Measurements from ENCODE around the gene EFNA1.

Gene EFNA1

DNA sequence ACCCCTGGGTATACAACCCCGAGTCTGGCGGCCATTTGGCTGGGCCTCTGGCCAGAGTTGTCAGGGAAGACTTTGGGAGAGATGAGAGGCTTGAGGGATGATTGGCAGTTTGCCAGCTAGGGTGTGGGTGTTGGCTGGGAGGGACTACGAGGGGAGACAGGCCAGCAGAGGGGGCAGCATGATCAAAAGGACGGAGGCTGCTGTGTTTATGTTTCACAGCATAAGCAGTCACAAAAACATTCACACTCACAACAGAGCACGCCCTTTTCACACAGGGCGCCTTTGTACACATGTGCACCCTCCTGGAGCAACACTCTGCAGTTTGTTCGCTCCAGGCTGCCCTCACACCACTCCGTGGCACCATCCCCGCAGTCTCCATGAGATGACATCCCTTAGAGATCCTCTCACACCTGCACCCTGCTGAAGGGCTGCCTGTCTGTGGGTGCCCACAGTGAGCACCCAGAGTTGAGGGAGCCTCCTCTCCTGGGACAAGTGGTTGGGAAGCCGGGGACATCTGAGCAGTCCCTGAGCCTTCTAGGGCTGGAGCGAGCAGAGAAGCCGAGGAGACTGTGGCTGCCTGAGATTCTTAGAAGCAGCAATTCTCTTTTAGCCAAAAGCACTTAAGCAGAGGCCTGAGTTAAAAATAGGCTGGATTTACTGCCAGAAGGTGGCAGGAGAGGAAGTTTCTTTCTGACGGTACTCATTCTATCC, 33.6 kb upstream of the EFNA1 start:
- TF ChIP-seq, protein P1, sequence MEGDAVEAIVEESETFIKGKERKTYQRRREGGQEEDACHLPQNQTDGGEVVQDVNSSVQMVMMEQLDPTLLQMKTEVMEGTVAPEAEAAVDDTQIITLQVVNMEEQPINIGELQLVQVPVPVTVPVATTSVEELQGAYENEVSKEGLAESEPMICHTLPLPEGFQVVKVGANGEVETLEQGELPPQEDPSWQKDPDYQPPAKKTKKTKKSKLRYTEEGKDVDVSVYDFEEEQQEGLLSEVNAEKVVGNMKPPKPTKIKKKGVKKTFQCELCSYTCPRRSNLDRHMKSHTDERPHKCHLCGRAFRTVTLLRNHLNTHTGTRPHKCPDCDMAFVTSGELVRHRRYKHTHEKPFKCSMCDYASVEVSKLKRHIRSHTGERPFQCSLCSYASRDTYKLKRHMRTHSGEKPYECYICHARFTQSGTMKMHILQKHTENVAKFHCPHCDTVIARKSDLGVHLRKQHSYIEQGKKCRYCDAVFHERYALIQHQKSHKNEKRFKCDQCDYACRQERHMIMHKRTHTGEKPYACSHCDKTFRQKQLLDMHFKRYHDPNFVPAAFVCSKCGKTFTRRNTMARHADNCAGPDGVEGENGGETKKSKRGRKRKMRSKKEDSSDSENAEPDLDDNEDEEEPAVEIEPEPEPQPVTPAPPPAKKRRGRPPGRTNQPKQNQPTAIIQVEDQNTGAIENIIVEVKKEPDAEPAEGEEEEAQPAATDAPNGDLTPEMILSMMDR (conservative IDR thresholded peaks at IDR 0.05; ENCODE audit: low read depth, low read length): peak; percentile 69
- H3K4me3 ChIP-seq (ENCODE audit: low read depth, low read length): no peak overlapping the region
- DNase-seq (ENCODE audit: low read depth): peak; percentile 76

DNA sequence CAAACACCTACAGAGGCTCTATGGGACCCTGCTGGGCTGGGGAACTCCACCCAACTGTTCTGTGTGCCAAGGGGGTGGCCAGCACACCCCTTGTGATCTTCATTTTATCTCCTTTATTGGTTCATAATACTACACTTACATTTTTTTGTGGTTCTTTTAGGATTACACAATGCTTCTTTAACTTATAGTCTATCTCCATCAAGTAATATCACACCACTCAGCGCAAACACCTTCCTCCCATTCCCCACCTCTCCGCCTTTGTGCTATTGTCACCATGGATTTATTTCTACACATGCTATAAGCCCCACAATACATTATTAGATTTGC, 33.1 kb upstream of the EFNA1 start:
- DNase-seq (ENCODE audit: low read depth): no peak
- TF ChIP-seq, protein P1 (conservative IDR thresholded peaks at IDR 0.05; ENCODE audit: low read depth, low read length): no peak
- no peak overlapping the region for H3K4me3 ChIP-seq (ENCODE audit: low read depth, low read length)

DNA sequence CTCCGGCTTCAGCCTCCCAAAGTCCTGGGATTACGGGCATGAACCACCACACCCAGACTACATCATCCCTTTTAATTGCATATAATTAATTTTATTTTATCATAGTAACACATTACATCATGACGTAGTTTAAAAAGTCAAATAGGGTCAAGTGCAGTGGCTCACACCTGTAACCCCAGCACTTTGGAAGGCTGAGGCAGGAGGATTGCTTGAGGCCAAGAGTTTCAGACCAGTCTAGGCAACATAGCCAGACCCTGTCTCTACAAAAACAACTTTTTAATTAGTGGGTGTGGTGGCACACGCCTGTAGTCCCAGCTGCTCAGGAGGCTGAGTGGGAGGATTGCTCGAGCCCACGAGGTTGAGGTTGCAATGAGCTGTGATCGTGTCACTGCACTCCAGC, 28.3 kb upstream of the EFNA1 start:
- TF ChIP-seq, protein P1 (conservative IDR thresholded peaks at IDR 0.05; ENCODE audit: low read depth, low read length): no peak
- no peak for DNase-seq (ENCODE audit: low read depth)
- H3K4me3 ChIP-seq (ENCODE audit: low read depth, low read length): no peak overlapping the region

DNA sequence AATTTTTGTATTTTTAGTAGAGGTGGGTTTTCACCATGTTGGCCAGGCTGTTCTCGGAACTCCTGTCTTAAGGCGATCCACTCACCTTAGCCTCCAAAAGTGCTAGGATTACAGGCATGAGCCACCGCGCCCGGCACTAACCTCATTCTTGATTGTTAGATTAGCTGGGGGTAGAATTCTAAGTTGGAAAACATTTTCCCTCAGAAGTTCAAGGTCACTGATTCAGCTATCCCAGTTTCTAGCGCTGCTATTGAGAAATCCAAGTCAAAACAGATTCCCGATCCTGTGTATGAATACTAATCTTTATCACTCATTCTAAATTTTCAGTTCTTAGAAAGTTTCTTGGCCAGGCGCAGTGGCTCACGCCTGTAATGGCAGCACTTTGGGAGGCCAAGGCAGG, 24.4 kb upstream of the EFNA1 start:
- H3K4me3 ChIP-seq (ENCODE audit: low read depth, low read length): no peak overlapping the region
- TF ChIP-seq, protein P1 (conservative IDR thresholded peaks at IDR 0.05; ENCODE audit: low read depth, low read length): no peak
- no peak for DNase-seq (ENCODE audit: low read depth)

DNA sequence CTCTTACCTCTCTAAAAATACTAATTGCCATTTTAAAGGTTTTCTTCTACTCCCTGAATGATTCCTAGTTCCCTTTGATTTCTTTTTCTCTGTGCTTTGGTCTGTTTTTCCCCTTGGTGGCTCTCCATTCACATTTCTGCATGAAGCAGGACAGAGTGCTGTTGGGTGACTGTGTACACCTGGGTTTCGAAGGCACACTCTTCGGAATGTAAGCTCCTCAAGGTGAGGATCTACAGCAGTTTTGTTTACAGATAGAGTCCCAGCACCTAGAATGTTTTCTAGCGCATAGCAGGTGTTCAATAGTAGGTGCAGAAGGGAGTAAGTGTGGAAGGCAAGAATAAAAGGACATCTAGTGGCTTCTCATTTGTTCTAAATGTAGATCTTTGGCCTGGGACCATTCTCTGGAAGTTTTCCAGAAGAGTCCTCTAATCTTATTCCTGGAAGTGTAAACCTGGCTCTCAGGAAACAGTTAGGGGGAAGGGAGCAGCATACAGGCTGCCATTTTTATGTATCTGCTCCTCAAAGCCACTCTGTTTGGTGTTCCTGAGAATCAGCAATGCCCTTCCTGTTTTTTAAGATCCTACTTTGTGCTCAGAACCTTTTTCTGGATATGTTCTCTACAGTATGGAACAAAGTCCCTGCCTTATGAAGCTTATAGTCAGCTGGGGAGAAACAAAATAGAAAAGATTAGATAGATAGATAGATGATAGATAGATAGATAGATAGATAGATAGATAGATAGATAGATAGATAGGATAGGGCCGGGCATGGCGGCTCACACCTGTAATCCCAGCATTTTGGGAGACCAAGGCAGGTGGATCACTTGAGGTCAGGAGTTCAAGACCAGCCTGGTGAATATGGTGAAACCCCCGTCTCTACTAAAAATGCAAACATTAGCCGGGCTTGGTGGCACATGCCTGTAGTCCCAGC, 22.8 kb upstream of the EFNA1 start:
- no peak for DNase-seq (ENCODE audit: low read depth)
- no peak overlapping the region for H3K4me3 ChIP-seq (ENCODE audit: low read depth, low read length)
- TF ChIP-seq, protein P1 (conservative IDR thresholded peaks at IDR 0.05; ENCODE audit: low read depth, low read length): no peak

DNA sequence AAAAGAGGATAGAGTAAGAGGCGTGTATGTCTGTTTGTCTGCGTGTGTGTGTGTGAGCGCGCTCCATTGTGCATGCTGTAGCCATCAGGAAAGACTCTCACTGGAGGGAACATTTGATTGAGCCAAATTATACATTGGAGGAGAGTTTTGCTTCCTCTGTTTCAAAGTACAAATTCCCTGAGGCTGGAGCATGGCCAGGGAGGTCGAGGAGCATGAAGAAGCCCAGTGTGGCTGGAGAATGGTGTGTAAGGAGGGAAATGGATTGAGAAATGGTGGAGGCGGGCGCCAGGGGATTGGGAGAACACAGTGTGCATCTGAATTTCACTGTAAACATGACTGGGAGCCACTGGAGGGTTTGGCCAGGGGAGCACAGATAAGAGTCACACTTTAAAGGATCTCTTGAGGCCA, 22.1 kb upstream of the EFNA1 start:
- no peak overlapping the region for H3K4me3 ChIP-seq (ENCODE audit: low read depth, low read length)
- DNase-seq (ENCODE audit: low read depth): peak; percentile 71
- TF ChIP-seq, protein P1 (conservative IDR thresholded peaks at IDR 0.05; ENCODE audit: low read depth, low read length): no peak
